Fibroblast of skin of back (primary cell): ENCODE results near the gene ARID5A.
"Not testable (repeated sequence)": the region's sequence is repeated elsewhere in the genome, so short reads cannot be mapped to it uniquely, and the experiment has no call there.

ENCODE experiments used
- DNase-seq: peaks from one replicate; pipeline ENCODE4 v3.0.0-alpha.2; 2013

ARID5A gene

GRCh38 chr2:96541398-96542152, 5.0 kb downstream of the ARID5A start:
- peak; percentile 28 for DNase-seq

DNA sequence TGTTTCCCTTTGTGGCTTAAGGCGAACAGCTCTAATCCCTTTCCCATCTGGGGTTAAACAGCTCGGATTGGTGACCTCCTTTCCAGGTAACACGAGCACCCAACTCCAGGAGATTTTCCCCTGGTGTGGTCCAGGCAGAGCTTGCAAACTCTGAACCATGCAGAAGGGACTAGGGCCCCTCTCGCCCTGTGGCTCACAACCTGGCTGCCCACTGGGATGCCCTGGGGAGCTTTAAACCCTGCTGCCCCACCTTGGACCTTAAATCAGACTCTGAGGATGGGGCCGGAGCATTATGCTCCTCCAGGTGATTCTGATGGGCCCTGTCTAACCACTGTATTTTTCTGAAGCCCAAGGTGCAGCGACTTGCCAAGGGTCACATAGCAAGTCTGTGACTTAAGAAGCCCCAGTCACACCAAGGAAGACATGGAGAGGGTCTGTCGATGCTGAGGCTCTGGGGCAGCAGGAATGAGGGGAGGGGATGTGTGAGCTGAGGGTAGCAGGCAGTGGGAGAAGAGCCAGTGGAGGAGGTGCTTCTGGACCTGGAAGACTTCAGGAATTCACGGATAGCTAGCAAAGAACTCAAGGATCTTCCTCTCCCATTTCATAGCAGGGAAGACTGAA, 5.9 kb downstream of the ARID5A start:
- no peak for DNase-seq

DNA sequence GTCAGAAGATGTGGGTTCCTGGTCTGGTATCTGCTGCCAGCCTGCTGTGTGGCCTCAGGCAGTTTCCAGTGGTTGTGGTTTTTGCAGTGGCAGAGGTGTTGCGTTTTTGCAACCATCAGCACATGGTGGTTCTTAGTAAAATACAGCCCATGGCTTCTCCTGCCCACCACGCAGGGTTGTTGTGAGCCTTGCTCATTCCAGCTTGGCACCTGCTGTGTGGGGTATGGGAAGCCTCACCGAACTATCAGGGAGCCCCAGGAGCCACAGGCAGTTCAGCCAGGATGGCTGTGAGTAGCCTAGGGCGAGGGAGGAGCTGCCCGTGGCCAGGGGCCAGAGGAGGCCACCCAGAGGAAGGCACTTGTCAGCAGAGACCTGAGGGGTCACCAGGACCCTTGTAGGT, 9.8 kb downstream of the ARID5A start:
- no peak for DNase-seq

DNA sequence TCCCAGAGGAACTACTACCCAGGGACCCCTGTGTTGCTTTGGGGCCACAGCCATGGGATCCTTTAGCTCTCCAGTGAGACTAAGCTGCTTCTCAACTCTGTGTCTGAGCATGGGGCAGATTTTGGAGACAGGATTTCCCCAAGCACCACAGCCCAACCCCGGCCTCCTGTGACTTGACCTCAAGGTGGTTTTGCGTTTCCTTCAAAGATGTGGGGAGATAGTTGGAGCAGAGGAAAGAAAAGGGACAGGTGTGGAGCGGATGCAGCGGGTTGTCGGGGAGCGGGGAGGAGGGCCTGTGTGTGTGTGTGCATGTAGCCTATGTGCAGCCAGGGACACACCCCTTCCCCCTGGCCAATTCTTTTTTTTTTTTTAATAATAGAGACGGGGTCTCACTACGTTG, 10.2 kb downstream of the ARID5A start:
- DNase-seq: no peak

DNA sequence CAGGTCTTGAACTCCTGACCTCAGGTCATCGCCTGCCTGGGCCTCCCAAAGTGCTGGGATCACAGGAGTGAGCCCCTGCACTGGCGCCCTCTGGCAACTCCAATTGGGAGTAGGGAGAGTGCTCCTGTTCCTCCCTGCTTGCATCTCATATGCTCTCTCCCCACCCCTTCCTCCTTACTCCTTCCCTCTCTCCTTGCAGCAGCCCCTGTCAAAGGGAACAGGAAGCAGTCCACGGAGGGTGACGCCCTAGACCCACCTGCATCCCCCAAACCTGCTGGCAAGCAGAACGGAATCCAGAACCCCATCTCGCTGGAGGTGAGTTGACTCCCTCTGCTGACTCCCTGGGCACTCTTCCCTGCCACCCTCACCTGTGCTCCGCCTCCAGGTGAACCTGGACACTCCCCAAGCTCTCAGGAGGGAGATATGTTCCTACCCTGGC, 10.7 kb downstream of the ARID5A start:
- DNase-seq: no peak

GRCh38 chr2:96547731-96548171, 11.2 kb downstream of the ARID5A start:
- peak; percentile 76 for DNase-seq

GRCh38 chr2:96548558-96549465, 12.3 kb downstream of the ARID5A start:
- DNase-seq: no peak

GRCh38 chr2:96549466-96549785, 12.9 kb downstream of the ARID5A start:
- DNase-seq: no peak

- no peak for DNase-seq
Measured at GRCh38 chr2:96549967-96550786, 13.6 kb downstream of the ARID5A start.

DNA sequence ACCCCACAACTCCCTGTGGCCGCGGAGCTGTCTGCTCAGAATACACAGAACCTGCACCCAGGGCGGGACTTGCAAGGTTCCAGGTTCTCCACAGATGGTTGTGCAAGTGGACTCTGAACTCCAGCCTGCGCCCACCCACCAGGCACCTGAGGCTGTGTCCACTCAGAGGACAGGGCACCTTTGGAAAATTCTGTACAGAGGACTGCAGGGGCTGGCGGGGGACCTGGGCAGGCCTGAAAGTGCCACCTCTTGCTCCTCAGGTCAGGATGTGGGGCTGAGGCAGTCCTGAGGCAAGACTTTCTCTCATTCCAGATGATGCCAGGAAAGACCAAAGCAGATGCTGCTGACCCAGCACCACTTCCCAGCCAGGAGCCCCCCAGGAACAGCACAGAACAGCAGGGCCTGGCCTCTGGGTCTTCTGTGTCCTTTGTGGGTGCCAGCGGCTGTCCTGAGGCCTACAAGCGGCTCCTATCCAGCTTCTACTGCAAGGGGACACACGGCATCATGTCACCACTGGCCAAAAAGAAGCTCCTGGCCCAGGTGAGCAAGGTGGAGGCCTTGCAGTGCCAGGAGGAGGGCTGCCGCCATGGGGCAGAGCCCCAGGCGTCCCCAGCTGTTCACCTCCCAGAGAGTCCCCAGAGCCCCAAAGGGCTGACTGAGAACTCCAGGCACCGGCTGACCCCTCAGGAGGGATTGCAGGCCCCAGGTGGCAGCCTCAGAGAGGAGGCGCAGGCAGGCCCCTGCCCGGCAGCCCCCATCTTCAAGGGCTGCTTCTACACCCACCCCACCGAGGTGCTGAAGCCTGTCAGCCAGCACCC, 14.4 kb downstream of the ARID5A start:
- DNase-seq: no peak

DNA sequence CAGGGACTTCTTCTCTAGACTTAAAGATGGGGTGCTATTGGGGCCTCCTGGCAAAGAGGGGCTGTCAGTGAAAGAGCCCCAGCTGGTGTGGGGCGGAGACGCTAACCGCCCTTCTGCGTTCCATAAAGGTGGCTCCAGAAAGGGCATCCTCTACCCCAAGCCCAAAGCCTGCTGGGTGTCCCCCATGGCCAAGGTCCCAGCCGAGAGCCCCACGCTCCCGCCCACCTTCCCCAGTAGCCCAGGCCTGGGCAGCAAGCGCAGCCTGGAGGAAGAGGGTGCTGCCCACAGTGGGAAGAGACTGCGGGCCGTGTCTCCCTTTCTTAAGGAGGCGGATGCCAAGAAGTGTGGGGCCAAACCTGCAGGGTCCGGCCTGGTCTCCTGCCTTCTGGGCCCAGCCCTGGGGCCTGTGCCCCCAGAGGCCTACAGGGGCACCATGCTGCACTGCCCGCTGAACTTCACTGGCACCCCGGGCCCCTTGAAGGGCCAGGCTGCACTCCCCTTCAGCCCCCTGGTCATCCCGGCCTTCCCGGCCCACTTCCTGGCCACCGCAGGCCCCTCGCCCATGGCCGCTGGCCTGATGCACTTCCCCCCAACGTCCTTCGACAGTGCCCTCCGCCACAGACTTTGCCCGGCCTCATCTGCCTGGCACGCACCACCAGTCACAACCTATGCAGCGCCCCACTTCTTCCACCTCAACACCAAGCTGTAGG, 15.2 kb downstream of the ARID5A start:
- DNase-seq: no peak

DNA sequence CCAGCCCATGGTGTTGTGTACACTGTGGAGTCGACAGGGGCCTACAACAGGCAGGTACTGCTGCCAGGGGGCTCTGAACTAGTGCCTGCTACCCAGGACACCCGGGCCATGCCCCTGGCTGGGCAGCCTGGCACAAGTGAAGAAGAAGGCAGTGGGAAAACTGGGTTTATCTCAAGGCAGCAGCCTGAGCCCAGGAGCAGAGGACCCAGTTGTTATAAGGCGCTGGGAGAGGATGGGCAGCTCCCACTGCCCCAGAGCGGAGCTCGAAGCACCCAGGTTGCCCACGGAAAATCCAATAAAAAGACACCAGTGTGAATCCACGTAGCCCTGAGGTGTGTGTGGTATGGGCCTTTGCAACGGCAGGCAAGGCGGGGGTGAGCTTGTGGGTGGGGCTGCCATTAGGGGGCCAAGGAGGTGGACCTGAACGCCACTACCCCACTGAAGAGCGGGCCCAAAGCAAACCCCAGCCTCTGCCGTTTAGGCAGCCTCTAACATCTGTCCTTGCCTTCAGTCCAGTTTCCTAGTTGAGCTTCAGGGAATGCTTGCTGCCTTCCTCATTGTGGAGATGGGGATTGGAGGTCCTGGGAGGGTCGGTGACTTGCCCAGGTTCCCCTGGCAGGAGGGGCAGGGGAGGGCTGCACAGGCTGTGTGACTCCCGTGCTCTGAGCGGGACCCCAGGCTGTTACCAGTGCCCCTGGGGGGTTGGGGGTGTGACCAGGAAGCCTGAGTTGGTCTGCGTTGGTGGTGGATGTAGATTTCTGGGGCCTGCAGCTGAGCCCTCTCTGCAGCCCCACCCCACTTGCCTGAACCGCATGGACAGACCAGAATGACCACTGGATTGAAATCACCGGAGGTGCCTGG, 16.0 kb downstream of the ARID5A start:
- no peak for DNase-seq

DNA sequence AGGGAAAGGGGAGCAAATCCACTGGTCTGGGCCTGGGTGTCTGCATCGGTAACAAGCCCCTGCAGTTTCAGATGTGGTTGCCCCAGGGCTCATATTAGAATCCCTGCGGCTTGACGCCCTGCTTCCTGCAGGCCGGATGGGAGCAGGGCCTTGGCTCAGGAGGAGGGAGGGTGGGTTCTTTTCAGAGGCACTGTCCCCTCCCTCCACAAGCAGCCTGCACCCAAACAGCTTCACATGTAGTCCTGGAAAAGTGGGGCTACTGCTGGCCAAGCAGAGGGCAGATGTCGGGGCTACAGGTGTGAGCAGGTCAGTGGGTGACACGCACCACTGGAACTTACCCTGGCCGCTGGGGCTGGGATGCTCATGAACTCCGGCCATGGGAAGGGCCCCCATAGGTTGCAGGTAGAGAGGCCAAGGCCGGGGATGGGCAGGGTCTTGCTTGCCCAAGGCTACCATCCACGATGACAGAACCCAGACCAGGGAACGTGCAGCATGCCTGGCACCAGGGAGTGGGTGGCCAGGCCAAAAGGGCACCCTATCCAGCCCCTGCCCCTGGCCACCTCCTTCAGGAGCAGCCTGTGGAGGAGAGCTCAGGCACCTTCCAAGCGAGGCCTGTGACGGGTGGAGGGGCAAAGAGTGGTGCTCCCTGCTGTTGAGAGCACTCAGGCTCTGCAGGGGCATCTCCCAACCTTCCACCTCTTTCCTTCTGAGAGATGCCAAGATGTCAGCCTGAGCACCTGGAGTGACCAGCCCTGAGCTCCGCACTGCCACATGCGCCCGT, 16.8 kb downstream of the ARID5A start:
- no peak for DNase-seq

GRCh38 chr2:96553957-96554292, 17.4 kb downstream of the ARID5A start:
- not testable (repeated sequence) for DNase-seq

GRCh38 chr2:96554293-96555145, 18.0 kb downstream of the ARID5A start:
- DNase-seq: peak; percentile 45

DNA sequence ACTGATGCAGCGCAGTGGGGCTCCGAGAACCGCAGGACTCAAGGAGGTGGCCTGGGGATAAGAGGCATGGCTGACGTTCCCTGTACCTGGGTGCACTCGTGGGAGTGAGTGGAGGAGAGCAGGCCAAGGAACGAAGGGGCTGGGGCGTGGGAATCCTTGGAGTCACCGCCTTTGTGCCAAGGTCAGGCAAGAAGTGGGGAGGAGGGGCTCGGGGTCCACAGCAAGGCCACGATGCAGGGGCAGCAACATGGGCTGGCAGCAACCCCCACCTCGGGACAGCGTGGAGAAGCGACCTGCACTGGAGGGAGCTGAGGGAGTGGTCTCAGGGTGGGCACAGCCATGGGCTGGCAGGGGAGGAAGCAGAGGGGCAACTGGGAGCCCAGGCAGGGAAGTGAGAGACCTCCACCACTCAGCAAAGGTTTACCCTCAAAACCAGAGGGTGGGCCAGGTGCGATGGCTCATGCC, 18.6 kb downstream of the ARID5A start:
- DNase-seq: no peak

GRCh38 chr2:96556441-96557330, 20.1 kb downstream of the ARID5A start:
- DNase-seq: peak; percentile 68
